ENCODE data around the gene DYNLT2.

The DYNLT2 gene

GRCh38 chr6:169763881-169764280, 12.5 kb upstream of the DYNLT2 start:
- Histone ChIP-seq H3K9me3 (no peaks in the 10 kb centered on the region), H3K4me3 (no peak overlapping the region), H3K27me3 (no peaks in the 10 kb centered on the region), H3K27ac (no peak overlapping the region), H3K4me1 (no peaks in the 10 kb centered on the region), H3K36me3 (peaks cover 38 to 95% (median 71%) of the 10 kb centered on the region in 3 donors)
- no peak for TF ChIP-seq CTCF (IDR thresholded peaks at IDR 0.05)
- DNase-seq, result no peak
- intact Hi-C loops (cut with DNase I; ENCODE audit: low total_unique reads), result no loop called here

DNA sequence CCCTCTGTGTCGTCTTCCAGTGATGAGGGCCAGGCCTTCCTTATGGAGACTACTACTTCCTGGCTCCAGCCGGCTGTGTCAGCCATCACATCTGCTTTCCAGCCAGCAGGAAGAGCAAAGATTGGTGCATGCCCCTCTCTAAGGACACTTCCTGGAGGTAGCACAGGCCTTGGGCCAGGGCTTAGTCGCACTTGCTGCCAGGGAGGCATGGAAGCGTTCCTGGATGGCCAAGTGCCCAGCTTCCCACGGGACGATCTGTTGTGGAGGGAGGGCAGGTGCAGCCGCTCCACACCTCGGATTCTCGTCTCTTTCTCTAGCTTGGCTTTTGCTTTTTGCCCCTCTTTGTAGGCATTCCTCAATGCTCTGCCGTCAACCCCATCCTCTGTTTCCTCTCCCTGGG, 11.9 kb upstream of the DYNLT2 start:
- no peaks in the 10 kb centered on the region for H3K4me1 ChIP-seq
- peaks cover 38 to 95% (median 71%) of the 10 kb centered on the region in 3 donors for H3K36me3 ChIP-seq

GRCh38 chr6:169755162-169755561, 3.8 kb upstream of the DYNLT2 start:
- no peaks in the 10 kb centered on the region for H3K27me3 ChIP-seq
- no peak for TF ChIP-seq CTCF (IDR thresholded peaks at IDR 0.05)
- no peaks in the 10 kb centered on the region for H3K9me3 ChIP-seq
- DNase-seq, result no peak
- intact Hi-C loops (cut with DNase I; ENCODE audit: low total_unique reads), result no loop called here
- peaks cover 0 to 19% (median 13%) of the 10 kb centered on the region in 4 donors for H3K4me1 ChIP-seq
- H3K4me3 ChIP-seq, result no peak overlapping the region
- no peak overlapping the region for H3K27ac ChIP-seq
- peaks cover 23 to 38% (median 23%) of the 10 kb centered on the region in 3 donors for H3K36me3 ChIP-seq

More for the DNA sequence above, 11.9 kb upstream of the DYNLT2 start:
- Histone ChIP-seq H3K9me3 (no peaks in the 10 kb centered on the region), H3K27me3 (no peaks in the 10 kb centered on the region), H3K4me3 (no peak overlapping the region), H3K27ac (no peak overlapping the region)
- no peak for DNase-seq
- intact Hi-C loops (cut with DNase I; ENCODE audit: low total_unique reads), result no loop called here
- no peak for TF ChIP-seq CTCF (IDR thresholded peaks at IDR 0.05)

DNA sequence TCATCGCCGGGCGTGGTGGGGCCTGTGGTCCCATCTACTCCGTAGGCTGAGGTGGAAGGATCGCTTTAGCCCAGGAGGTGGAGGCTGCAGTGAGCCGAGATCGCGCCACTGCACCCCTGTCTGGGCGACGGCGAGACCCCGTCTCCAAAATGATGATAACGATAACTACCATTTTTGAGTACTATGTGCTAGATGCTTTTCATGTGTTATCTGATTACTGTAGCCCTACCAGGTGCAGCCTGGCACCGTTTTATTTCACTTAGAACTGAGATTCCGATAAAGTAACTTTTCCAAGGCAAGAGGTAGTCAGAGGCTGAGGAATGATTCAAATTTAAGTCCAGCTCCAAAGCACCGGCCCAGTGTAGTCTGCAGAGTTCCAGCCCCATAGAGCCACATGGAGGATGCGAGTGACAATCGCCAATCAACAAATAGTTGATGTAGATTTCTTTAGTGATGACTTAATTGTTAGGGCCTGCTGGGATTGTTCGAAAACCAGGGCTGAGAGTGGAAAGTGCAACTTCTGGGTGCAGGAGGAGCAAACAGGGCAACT, 777 bp upstream of the DYNLT2 start:
- peaks cover 0 to 24% (median 14%) of the 10 kb centered on the region in 4 donors for H3K4me1 ChIP-seq
- H3K27ac ChIP-seq, result peak overlapping the region; percentile 93 to 99
- H3K36me3 ChIP-seq, result peaks cover 0 to 8% (median 7%) of the 10 kb centered on the region in 3 donors
- H3K4me3 ChIP-seq, result peak overlapping the region; percentile 80 to 88
- intact Hi-C loops (cut with DNase I; ENCODE audit: low total_unique reads), result no loop called here
- TF ChIP-seq CTCF (IDR thresholded peaks at IDR 0.05), result no peak
- H3K9me3 ChIP-seq, result no peaks in the 10 kb centered on the region
- no peaks in the 10 kb centered on the region for H3K27me3 ChIP-seq
- DNase-seq, result no peak

DNA sequence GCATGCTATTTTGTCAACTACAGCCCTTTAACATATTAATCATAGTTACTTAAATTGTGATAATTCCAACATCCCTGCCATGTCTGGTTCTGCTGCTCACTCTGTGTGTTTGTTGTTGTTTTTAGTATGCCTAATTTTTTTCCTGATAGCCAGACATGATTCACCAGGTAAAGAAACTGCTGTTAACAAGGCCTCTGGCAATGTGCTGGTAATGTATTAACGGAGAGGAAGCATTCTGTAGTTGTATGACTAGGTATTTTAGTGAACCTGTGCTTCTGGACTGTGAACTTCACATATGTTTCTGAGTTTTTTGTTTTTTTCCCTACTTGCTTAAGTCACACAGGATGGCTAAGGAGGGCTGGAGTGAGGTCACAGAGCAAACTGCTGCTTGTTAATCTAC, 4.8 kb downstream of the DYNLT2 start:
- H3K4me1 ChIP-seq, result peaks cover 0 to 13% (median 6%) of the 10 kb centered on the region in 4 donors
- H3K4me3 ChIP-seq, result no peak overlapping the region
- no peaks in the 10 kb centered on the region for H3K27me3 ChIP-seq
- TF ChIP-seq CTCF (IDR thresholded peaks at IDR 0.05), result no peak
- intact Hi-C loops (cut with DNase I; ENCODE audit: low total_unique reads), result no loop called here
- H3K9me3 ChIP-seq, result peaks cover 0 to 7% (median 3%) of the 10 kb centered on the region in 3 donors
- no peak overlapping the region for H3K27ac ChIP-seq
- no peaks in the 10 kb centered on the region for H3K36me3 ChIP-seq
- no peak for DNase-seq

DNA sequence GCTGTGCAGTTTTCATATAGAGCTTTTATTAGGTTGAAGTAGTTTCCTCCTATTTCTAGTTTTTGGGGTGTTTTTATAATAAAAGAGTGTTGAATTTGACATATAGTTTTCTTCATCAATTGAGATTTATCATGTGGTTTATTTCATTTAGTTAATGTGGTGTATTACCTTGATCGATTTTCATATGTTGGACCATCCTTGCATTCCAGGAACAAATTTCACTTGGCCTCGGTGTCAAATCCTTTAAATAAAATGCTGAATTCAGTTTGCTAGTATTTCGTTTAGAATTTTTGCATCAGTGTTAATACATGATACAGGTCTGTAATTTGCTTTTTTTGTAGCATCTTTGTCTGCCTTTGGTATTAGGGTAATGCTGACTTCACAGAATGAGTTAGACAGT, 6.0 kb downstream of the DYNLT2 start:
- DNase-seq, result no peak
- Histone ChIP-seq H3K4me3 (no peak overlapping the region), H3K9me3 (peaks cover 0 to 7% (median 3%) of the 10 kb centered on the region in 3 donors), H3K36me3 (no peaks in the 10 kb centered on the region), H3K27me3 (no peaks in the 10 kb centered on the region), H3K4me1 (peaks cover 0 to 7% (median 4%) of the 10 kb centered on the region in 4 donors), H3K27ac (no peak overlapping the region)
- intact Hi-C loops (cut with DNase I; ENCODE audit: low total_unique reads), result no loop called here
- no peak for TF ChIP-seq CTCF (IDR thresholded peaks at IDR 0.05)
